Measurements from ENCODE around the gene ZBTB25.

ZBTB25 gene

DNA sequence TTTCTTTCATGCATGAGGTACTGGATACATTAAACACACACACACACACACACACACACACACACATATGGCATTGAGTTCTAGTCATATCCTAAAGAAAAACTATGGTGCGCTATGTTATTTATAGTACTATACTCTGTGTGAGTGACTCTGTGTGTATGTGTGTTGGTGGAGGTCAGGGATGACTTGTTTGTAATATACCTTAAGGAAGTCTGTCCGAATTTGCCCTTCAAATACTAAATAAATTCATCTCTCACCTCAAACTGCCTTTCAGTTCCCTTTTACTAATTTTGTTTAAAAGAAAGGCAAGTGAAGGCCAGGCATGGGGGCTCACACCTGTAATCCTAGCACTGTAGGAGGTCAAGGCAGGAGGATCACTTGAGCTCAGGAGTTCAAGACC lies 40.4 kb downstream of the ZBTB25 start:
- peaks cover 0 to 7% of the 10 kb centered on the region in 2 donors for H3K36me3 ChIP-seq (ENCODE audit: control insufficient read depth in 2 of 2, insufficient read depth in 2 of 2, low read length in 2 of 2)
- H3K27me3 ChIP-seq (ENCODE audit: control insufficient read depth in 1 of 2, insufficient read depth in 2 of 2, low read length in 2 of 2): no peaks in the 10 kb centered on the region
- no peaks in the 10 kb centered on the region for H3K9me3 ChIP-seq (ENCODE audit: control insufficient read depth in 2 of 2, low read length in 2 of 2)
- no peak overlapping the region for H3K27ac ChIP-seq (ENCODE audit: low read length)
- no peak overlapping the region for H3K4me3 ChIP-seq (ENCODE audit: low read length in 2 of 2)
- H3K9ac ChIP-seq (ENCODE audit: low read length in 2 of 2): no peak overlapping the region
- H3K4me1 ChIP-seq (ENCODE audit: control insufficient read depth, insufficient read depth, low read length): peaks cover 7% of the 10 kb centered on the region

GRCh38 chr14:64461221-64461620 lies 42.4 kb downstream of the ZBTB25 start:
- Histone ChIP-seq H3K4me3 (ENCODE audit: low read length in 2 of 2) (no peak overlapping the region), H3K27me3 (ENCODE audit: control insufficient read depth in 1 of 2, insufficient read depth in 2 of 2, low read length in 2 of 2) (no peaks in the 10 kb centered on the region), H3K27ac (ENCODE audit: low read length) (no peak overlapping the region), H3K9ac (ENCODE audit: low read length in 2 of 2) (no peak overlapping the region), H3K36me3 (ENCODE audit: control insufficient read depth in 2 of 2, insufficient read depth in 2 of 2, low read length in 2 of 2) (peaks cover 0 to 7% of the 10 kb centered on the region in 2 donors), H3K9me3 (ENCODE audit: control insufficient read depth in 2 of 2, low read length in 2 of 2) (no peaks in the 10 kb centered on the region), H3K4me1 (ENCODE audit: control insufficient read depth, insufficient read depth, low read length) (peaks cover 7% of the 10 kb centered on the region)

GRCh38 chr14:64459405-64460136 lies 44.1 kb downstream of the ZBTB25 start:
- no peaks in the 10 kb centered on the region for H3K27me3 ChIP-seq (ENCODE audit: control insufficient read depth in 1 of 2, insufficient read depth in 2 of 2, low read length in 2 of 2)
- H3K27ac ChIP-seq (ENCODE audit: low read length): no peak overlapping the region
- H3K9ac ChIP-seq (ENCODE audit: low read length in 2 of 2): no peak overlapping the region
- H3K4me3 ChIP-seq (ENCODE audit: low read length in 2 of 2): no peak overlapping the region
- H3K36me3 ChIP-seq (ENCODE audit: control insufficient read depth in 2 of 2, insufficient read depth in 2 of 2, low read length in 2 of 2): peaks cover 7 to 13% of the 10 kb centered on the region in 2 donors
- H3K9me3 ChIP-seq (ENCODE audit: control insufficient read depth in 2 of 2, low read length in 2 of 2): no peaks in the 10 kb centered on the region
- peaks cover 2% of the 10 kb centered on the region for H3K4me1 ChIP-seq (ENCODE audit: control insufficient read depth, insufficient read depth, low read length)

DNA sequence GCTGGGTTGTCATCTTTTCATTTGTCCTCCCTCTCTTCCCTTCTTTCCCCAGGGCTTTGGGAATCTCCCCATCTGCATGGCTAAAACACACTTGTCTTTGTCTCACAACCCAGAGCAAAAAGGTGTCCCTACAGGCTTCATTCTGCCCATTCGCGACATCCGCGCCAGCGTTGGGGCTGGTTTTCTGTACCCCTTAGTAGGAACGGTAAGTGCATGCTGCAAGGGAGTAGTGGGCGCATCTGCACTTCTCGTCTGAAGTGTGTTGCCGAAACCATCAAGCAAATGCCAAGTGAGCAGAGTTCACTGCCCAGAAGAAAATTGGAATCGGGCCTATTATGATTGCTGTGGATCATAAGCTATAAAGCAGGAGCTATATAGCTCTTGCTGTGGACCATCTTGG lies 49.0 kb downstream of the ZBTB25 start:
- Histone ChIP-seq H3K4me3 (ENCODE audit: low read length in 2 of 2) (no peak overlapping the region), H3K4me1 (ENCODE audit: control insufficient read depth, insufficient read depth, low read length) (no peaks in the 10 kb centered on the region), H3K36me3 (ENCODE audit: control insufficient read depth in 2 of 2, insufficient read depth in 2 of 2, low read length in 2 of 2) (peaks cover 14 to 17% of the 10 kb centered on the region in 2 donors), H3K27me3 (ENCODE audit: control insufficient read depth in 1 of 2, insufficient read depth in 2 of 2, low read length in 2 of 2) (no peaks in the 10 kb centered on the region), H3K27ac (ENCODE audit: low read length) (no peak overlapping the region), H3K9ac (ENCODE audit: low read length in 2 of 2) (no peak overlapping the region), H3K9me3 (ENCODE audit: control insufficient read depth in 2 of 2, low read length in 2 of 2) (no peaks in the 10 kb centered on the region)

DNA sequence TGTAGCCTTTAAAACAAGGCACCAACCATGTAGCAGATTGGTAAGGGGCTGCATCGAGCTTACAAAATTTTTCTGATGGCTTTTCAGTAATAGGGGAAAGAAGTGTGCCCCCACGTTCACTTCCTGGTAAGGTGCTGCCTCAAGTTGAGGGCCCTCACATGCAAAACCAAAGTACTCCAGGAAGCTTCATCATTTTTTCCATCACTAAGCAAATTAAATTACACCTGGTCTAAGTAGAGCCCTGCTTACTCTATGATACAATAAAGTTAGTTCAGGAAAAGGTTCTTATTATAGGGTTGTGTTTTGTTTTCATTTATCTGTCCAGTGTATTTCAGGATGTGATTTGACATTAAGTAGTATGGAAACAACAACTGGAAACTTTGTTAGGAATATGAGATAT lies 53.4 kb downstream of the ZBTB25 start:
- Histone ChIP-seq H3K36me3 (ENCODE audit: control insufficient read depth in 2 of 2, insufficient read depth in 2 of 2, low read length in 2 of 2) (peaks cover 17 to 24% of the 10 kb centered on the region in 2 donors), H3K9ac (ENCODE audit: low read length in 2 of 2) (no peak overlapping the region), H3K4me1 (ENCODE audit: control insufficient read depth, insufficient read depth, low read length) (peaks cover 1% of the 10 kb centered on the region), H3K4me3 (ENCODE audit: low read length in 2 of 2) (no peak overlapping the region), H3K27me3 (ENCODE audit: control insufficient read depth in 1 of 2, insufficient read depth in 2 of 2, low read length in 2 of 2) (no peaks in the 10 kb centered on the region), H3K9me3 (ENCODE audit: control insufficient read depth in 2 of 2, low read length in 2 of 2) (no peaks in the 10 kb centered on the region), H3K27ac (ENCODE audit: low read length) (no peak overlapping the region)

DNA sequence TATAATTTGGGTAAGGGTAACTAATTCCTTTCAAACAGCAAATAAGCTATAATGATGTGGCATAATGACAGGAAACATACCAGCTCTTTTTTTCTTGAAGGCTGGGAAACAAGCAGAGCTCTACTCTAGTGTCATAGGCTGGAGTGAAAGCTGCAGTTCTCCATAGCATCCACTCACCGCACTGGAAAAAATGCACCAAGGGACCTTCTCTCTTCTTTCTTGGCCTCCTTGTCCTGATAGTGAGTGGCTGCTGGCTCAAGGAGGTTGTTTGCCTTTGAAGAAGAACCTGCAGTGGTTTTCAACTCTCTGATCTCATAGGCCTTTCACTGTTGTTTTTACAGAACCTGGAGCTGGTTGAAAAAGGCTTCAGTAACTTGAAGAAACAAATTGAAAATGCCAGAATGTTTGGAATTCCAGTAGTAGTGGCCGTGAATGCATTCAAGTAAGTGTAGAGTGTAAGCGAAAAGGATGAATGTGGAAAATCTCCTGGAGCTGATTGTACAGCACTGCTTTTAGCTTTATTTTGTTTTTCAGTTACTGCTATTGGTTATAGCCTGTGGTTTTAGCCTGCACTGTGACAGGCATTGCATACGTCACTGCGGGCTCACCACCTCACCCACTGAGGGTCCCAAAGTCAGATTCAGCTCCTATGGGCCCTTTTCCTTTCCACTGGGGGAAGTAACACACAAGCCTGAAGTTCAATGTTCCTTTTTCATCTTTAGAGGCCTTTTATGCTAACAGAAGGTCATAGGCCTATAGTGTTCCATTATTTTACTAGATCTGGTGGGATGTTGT lies 55.6 kb downstream of the ZBTB25 start:
- no peak overlapping the region for H3K9ac ChIP-seq (ENCODE audit: low read length in 2 of 2)
- no peak overlapping the region for H3K27ac ChIP-seq (ENCODE audit: low read length)
- no peak overlapping the region for H3K4me3 ChIP-seq (ENCODE audit: low read length in 2 of 2)
- no peaks in the 10 kb centered on the region for H3K9me3 ChIP-seq (ENCODE audit: control insufficient read depth in 2 of 2, low read length in 2 of 2)
- H3K4me1 ChIP-seq (ENCODE audit: control insufficient read depth, insufficient read depth, low read length): peaks cover 2% of the 10 kb centered on the region
- peaks cover 13 to 15% of the 10 kb centered on the region in 2 donors for H3K36me3 ChIP-seq (ENCODE audit: control insufficient read depth in 2 of 2, insufficient read depth in 2 of 2, low read length in 2 of 2)
- no peaks in the 10 kb centered on the region for H3K27me3 ChIP-seq (ENCODE audit: control insufficient read depth in 1 of 2, insufficient read depth in 2 of 2, low read length in 2 of 2)

DNA sequence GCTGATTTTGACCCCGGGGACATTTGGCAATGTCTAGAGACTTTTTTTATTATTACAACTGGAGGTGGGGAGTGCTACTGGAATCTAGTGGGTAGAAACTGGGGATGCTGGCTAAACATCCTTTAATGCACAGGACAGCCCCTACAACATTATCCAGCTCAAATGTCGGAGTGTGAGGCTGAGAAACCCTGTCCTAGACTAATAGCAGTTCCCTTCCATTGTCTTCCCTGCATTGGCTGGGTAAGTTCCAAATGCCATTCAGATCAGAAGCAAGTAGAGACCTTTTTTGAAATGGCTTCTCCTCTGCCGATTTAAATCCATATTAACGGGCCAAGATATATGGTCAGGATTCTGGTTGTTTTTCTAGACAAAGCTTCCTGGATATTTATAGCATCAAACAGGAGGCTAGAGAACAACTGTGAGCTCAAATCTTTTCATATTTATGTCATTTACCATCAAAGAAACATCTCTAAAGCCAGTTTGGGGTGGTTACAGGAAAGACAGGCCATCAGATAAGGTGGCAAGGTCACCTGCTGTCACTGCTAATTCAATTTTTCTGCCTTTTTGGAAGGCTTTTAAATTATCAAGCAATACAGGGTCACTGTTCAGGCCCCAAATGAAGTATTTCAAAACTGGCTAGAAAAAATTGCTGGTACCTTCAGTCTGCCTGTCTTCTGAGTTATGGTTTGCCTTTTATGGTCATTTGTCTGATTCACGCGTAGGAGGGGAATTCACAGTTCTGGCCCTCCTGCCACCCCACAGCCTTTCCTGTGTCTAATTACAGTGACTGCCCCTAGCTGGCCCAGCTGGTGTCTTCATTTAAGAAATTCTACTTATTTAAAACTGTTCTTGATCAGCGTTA lies 58.4 kb downstream of the ZBTB25 start:
- no peak overlapping the region for H3K27ac ChIP-seq (ENCODE audit: low read length)
- no peaks in the 10 kb centered on the region for H3K9me3 ChIP-seq (ENCODE audit: control insufficient read depth in 2 of 2, low read length in 2 of 2)
- peaks cover 2% of the 10 kb centered on the region for H3K4me1 ChIP-seq (ENCODE audit: control insufficient read depth, insufficient read depth, low read length)
- no peak overlapping the region for H3K9ac ChIP-seq (ENCODE audit: low read length in 2 of 2)
- H3K4me3 ChIP-seq (ENCODE audit: low read length in 2 of 2): no peak overlapping the region
- H3K36me3 ChIP-seq (ENCODE audit: control insufficient read depth in 2 of 2, insufficient read depth in 2 of 2, low read length in 2 of 2): peaks cover 12 to 26% of the 10 kb centered on the region in 2 donors
- H3K27me3 ChIP-seq (ENCODE audit: control insufficient read depth in 1 of 2, insufficient read depth in 2 of 2, low read length in 2 of 2): no peaks in the 10 kb centered on the region

DNA sequence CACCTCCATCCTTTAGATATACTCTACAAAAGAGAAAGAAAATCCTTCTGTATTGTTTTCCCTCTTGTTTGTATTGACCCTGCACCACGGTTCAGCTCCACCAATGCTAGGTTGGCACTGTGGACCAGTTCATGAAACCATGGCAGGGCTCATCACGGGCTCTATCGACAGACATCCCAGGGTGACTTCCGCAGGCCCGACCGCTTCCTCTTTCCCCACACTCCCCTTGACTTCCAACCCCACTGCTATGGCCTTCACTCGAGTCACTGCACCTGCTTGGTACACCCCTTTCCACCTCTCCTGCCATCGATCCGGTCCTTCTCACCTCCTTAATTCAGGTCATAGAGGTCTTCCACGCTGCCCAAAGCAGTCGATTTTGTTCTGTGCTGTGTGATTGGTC lies 59.5 kb downstream of the ZBTB25 start:
- no peak overlapping the region for H3K4me3 ChIP-seq (ENCODE audit: low read length in 2 of 2)
- no peak overlapping the region for H3K27ac ChIP-seq (ENCODE audit: low read length)
- H3K4me1 ChIP-seq (ENCODE audit: control insufficient read depth, insufficient read depth, low read length): peaks cover 2% of the 10 kb centered on the region
- H3K9me3 ChIP-seq (ENCODE audit: control insufficient read depth in 2 of 2, low read length in 2 of 2): no peaks in the 10 kb centered on the region
- H3K9ac ChIP-seq (ENCODE audit: low read length in 2 of 2): no peak overlapping the region
- H3K36me3 ChIP-seq (ENCODE audit: control insufficient read depth in 2 of 2, insufficient read depth in 2 of 2, low read length in 2 of 2): peaks cover 8 to 19% of the 10 kb centered on the region in 2 donors
- H3K27me3 ChIP-seq (ENCODE audit: control insufficient read depth in 1 of 2, insufficient read depth in 2 of 2, low read length in 2 of 2): no peaks in the 10 kb centered on the region

GRCh38 chr14:64442300-64442988 lies 61.2 kb downstream of the ZBTB25 start:
- Histone ChIP-seq H3K27me3 (ENCODE audit: control insufficient read depth in 1 of 2, insufficient read depth in 2 of 2, low read length in 2 of 2) (no peaks in the 10 kb centered on the region), H3K4me1 (ENCODE audit: control insufficient read depth, insufficient read depth, low read length) (peaks cover 2% of the 10 kb centered on the region), H3K27ac (ENCODE audit: low read length) (no peak overlapping the region), H3K9ac (ENCODE audit: low read length in 2 of 2) (no peak overlapping the region), H3K9me3 (ENCODE audit: control insufficient read depth in 2 of 2, low read length in 2 of 2) (no peaks in the 10 kb centered on the region), H3K4me3 (ENCODE audit: low read length in 2 of 2) (no peak overlapping the region), H3K36me3 (ENCODE audit: control insufficient read depth in 2 of 2, insufficient read depth in 2 of 2, low read length in 2 of 2) (peaks cover 4 to 21% of the 10 kb centered on the region in 2 donors)

DNA sequence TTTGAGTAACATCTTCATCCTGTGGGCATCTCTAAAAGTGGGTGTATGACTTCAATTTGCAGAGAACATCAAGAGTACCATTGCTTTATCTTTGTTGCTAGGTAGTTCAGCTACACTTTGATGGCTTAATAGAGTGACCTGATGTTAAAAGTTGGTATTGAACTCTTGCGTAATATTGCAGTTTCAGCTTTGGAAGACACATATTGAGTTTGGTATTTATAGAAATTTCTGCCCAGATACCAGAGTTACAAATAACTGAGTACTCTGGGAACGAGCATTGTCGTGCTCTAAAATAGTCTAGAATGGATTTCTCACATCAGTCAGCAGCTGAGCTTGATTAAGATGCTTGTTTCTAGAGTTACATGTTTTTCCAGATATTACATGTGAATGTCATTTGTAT lies 63.1 kb downstream of the ZBTB25 start:
- Histone ChIP-seq H3K36me3 (ENCODE audit: control insufficient read depth in 2 of 2, insufficient read depth in 2 of 2, low read length in 2 of 2) (peaks cover 7 to 26% of the 10 kb centered on the region in 2 donors), H3K4me3 (ENCODE audit: low read length in 2 of 2) (no peak overlapping the region)

More for the DNA sequence above, 63.1 kb downstream of the ZBTB25 start:
- H3K27me3 ChIP-seq (ENCODE audit: control insufficient read depth in 1 of 2, insufficient read depth in 2 of 2, low read length in 2 of 2): no peaks in the 10 kb centered on the region
- peaks cover 2% of the 10 kb centered on the region for H3K4me1 ChIP-seq (ENCODE audit: control insufficient read depth, insufficient read depth, low read length)
- no peak overlapping the region for H3K27ac ChIP-seq (ENCODE audit: low read length)
- H3K9me3 ChIP-seq (ENCODE audit: control insufficient read depth in 2 of 2, low read length in 2 of 2): no peaks in the 10 kb centered on the region
- no peak overlapping the region for H3K9ac ChIP-seq (ENCODE audit: low read length in 2 of 2)
